ENCODE results near the gene HECW1. TPM values are rescaled to one million over a fixed set of nuclear protein-coding genes. Genes with fewer than 3 reads are reported as not detected.
"Not testable (repeated sequence)": the region's sequence is repeated elsewhere in the genome, so short reads cannot be mapped to it uniquely, and the experiment has no call there.

The HECW1 gene
- total RNA-seq, 4 donors from 2014 or later, result 0.06 to 0.99 (median 0.27) TPM

- Histone ChIP-seq H3K4me1 (no peaks in the 10 kb centered on the region), H3K27ac (replicated peaks in 1 of 4) (no peak overlapping the region), H3K9me3 (no peaks in the 10 kb centered on the region), H3K4me3 (no peak overlapping the region), H3K27me3 (peaks cover 0 to 14% (median 0%) of the 10 kb centered on the region in 4 donors), H3K36me3 (no peaks in the 10 kb centered on the region)
- 83% methylated on average over 3 of the region's 3 CpGs for WGBS
- TF ChIP-seq POLR2A (IDR thresholded peaks at IDR 0.05; ENCODE audit: low read depth), result no peak
- DNase-seq (ENCODE audit: extremely low spot score), result no peak
- intact Hi-C loops (cut with DNase I), result no loop called here
Measured at GRCh38 chr7:43212921-43213320, 100.5 kb downstream of the HECW1 start.

- WGBS, result 61% methylated on average over 6 of the region's 6 CpGs
- no peaks in the 10 kb centered on the region for H3K36me3 ChIP-seq
- intact Hi-C loops (cut with DNase I), result no loop called here
Measured at GRCh38 chr7:43215061-43215460, 102.6 kb downstream of the HECW1 start.

GRCh38 chr7:43217055-43217454 lies 104.6 kb downstream of the HECW1 start:
- 92% methylated on average over 2 of the region's 2 CpGs for WGBS
- no peak for DNase-seq (ENCODE audit: extremely low spot score)
- Histone ChIP-seq H3K4me1 (no peaks in the 10 kb centered on the region), H3K36me3 (no peaks in the 10 kb centered on the region), H3K27ac (replicated peaks in 1 of 4) (no peak overlapping the region), H3K4me3 (no peak overlapping the region), H3K9me3 (no peaks in the 10 kb centered on the region), H3K27me3 (peaks cover 0 to 14% (median 0%) of the 10 kb centered on the region in 4 donors)
- intact Hi-C loops (cut with DNase I), result no loop called here
- TF ChIP-seq CTCF (IDR thresholded peaks at IDR 0.05), result no peak
- TF ChIP-seq POLR2A (IDR thresholded peaks at IDR 0.05; ENCODE audit: low read depth), result no peak
- TF ChIP-seq EP300 (IDR thresholded peaks at IDR 0.05), result no peak
- TF ChIP-seq POLR2AphosphoS5 (IDR thresholded peaks at IDR 0.05), result no peak

More at GRCh38 chr7:43215061-43215460, 102.6 kb downstream of the HECW1 start:
- TF ChIP-seq POLR2AphosphoS5 (IDR thresholded peaks at IDR 0.05), result no peak
- no peak for TF ChIP-seq POLR2A (IDR thresholded peaks at IDR 0.05; ENCODE audit: low read depth)
- no peak for TF ChIP-seq CTCF (IDR thresholded peaks at IDR 0.05)
- no peak for TF ChIP-seq EP300 (IDR thresholded peaks at IDR 0.05)
- H3K27me3 ChIP-seq, result peaks cover 0 to 14% (median 0%) of the 10 kb centered on the region in 4 donors
- DNase-seq (ENCODE audit: extremely low spot score), result peak; percentile 60
- H3K4me1 ChIP-seq, result no peaks in the 10 kb centered on the region
- H3K27ac ChIP-seq (replicated peaks in 1 of 4), result no peak overlapping the region
- H3K9me3 ChIP-seq, result no peaks in the 10 kb centered on the region
- H3K4me3 ChIP-seq, result no peak overlapping the region

- H3K27ac ChIP-seq (replicated peaks in 1 of 4); H3K9me3 ChIP-seq; H3K4me3 ChIP-seq; intact Hi-C loops (cut with DNase I); H3K36me3 ChIP-seq; H3K4me1 ChIP-seq: not testable (repeated sequence)
- peaks cover 0 to 14% (median 0%) of the 10 kb centered on the region in 4 donors for H3K27me3 ChIP-seq
- 88% methylated on average over 4 of the region's 4 CpGs for WGBS
- DNase-seq (ENCODE audit: extremely low spot score), result peak; percentile 55
Measured at GRCh38 chr7:43218901-43219300, 106.5 kb downstream of the HECW1 start.

- peak; percentile 84 for DNase-seq (ENCODE audit: extremely low spot score)
- no peaks in the 10 kb centered on the region for H3K4me1 ChIP-seq
- H3K27me3 ChIP-seq, result peaks cover 0 to 7% (median 0%) of the 10 kb centered on the region in 4 donors
- no peaks in the 10 kb centered on the region for H3K36me3 ChIP-seq
- TF ChIP-seq POLR2A (IDR thresholded peaks at IDR 0.05; ENCODE audit: low read depth) (no peak), EP300 (IDR thresholded peaks at IDR 0.05) (no peak), CTCF (IDR thresholded peaks at IDR 0.05) (no peak), POLR2AphosphoS5 (IDR thresholded peaks at IDR 0.05) (no peak)
- H3K4me3 ChIP-seq, result no peak overlapping the region
- no peak overlapping the region for H3K27ac ChIP-seq (replicated peaks in 1 of 4)
- WGBS, result 87% methylated on average over 5 of the region's 6 CpGs
- H3K9me3 ChIP-seq, result no peaks in the 10 kb centered on the region
- intact Hi-C loops (cut with DNase I), result no loop called here
Measured at GRCh38 chr7:43220250-43220649, 107.8 kb downstream of the HECW1 start.

GRCh38 chr7:43220742-43221141 lies 108.3 kb downstream of the HECW1 start:
- H3K4me1 ChIP-seq, result no peaks in the 10 kb centered on the region
- intact Hi-C loops (cut with DNase I), result no loop called here
- peak; percentile 86 for DNase-seq (ENCODE audit: extremely low spot score)

More at GRCh38 chr7:43220742-43221141, 108.3 kb downstream of the HECW1 start:
- TF ChIP-seq POLR2A (IDR thresholded peaks at IDR 0.05; ENCODE audit: low read depth), result no peak
- Histone ChIP-seq H3K9me3 (no peaks in the 10 kb centered on the region), H3K36me3 (no peaks in the 10 kb centered on the region), H3K4me3 (no peak overlapping the region), H3K27ac (replicated peaks in 1 of 4) (no peak overlapping the region), H3K27me3 (peaks cover 0 to 7% (median 0%) of the 10 kb centered on the region in 4 donors)

Data from esophagus muscularis mucosa (tissue), 4 donors.